ENCODE data around the gene MACROD2.

- TF ChIP-seq TAF1 (IDR thresholded peaks at IDR 0.05; ENCODE audit: low read depth, low read length): no peak
- TF ChIP-seq POLR2A (IDR thresholded peaks at IDR 0.05; ENCODE audit: low read depth, low read length): no peak
- no peak for TF ChIP-seq POLR2AphosphoS5 (IDR thresholded peaks at IDR 0.05; ENCODE audit: low read depth, low read length)
Observed at GRCh38 chr20:14688005-14688404, 692.7 kb downstream of the MACROD2 start.
